ENCODE data around the gene PDE3B.
"Not testable (repeated sequence)": the region's sequence is repeated elsewhere in the genome, so short reads cannot be mapped to it uniquely, and the experiment has no call there.

Gene PDE3B

GRCh38 chr11:14643697-14644225, at the start of gene PDE3B:
PDE3B (plus strand) TSS chr11:14643804; CDS start chr11:14644076, 272 bp downstream.
- no peak for DNase-seq

GRCh38 chr11:14595261-14595660, 48.3 kb upstream of the PDE3B start:
- not testable (repeated sequence) for DNase-seq

- no peak for DNase-seq
These were observed 35.9 kb upstream of the PDE3B start for GRCh38 chr11:14607713-14608112.

- no peak for DNase-seq
These were observed 33.7 kb upstream of the PDE3B start for GRCh38 chr11:14609902-14610301.

- no peak for DNase-seq
These were observed 31.7 kb upstream of the PDE3B start for GRCh38 chr11:14611939-14612338.

- DNase-seq, result no peak
These were observed 30.9 kb upstream of the PDE3B start for GRCh38 chr11:14612694-14613093.

GRCh38 chr11:14614091-14614622, 29.4 kb upstream of the PDE3B start:
- no peak for DNase-seq

- no peak for DNase-seq
These were observed 26.2 kb upstream of the PDE3B start for GRCh38 chr11:14617241-14618027.

GRCh38 chr11:14618060-14618459, 25.5 kb upstream of the PDE3B start:
- no peak for DNase-seq

- no peak for DNase-seq
These were observed 23.7 kb upstream of the PDE3B start for GRCh38 chr11:14619603-14620531.

- DNase-seq, result no peak
These were observed 21.2 kb upstream of the PDE3B start for GRCh38 chr11:14622223-14622954.

GRCh38 chr11:14623036-14623435, 20.6 kb upstream of the PDE3B start:
- DNase-seq, result no peak

GRCh38 chr11:14625586-14626205, 17.9 kb upstream of the PDE3B start:
- no peak for DNase-seq

- DNase-seq, result no peak
These were observed 17.0 kb upstream of the PDE3B start for GRCh38 chr11:14626650-14627049.

- DNase-seq, result not testable (repeated sequence)
These were observed 9.9 kb upstream of the PDE3B start for GRCh38 chr11:14633506-14634224.

GRCh38 chr11:14634813-14635212, 8.8 kb upstream of the PDE3B start:
- no peak for DNase-seq

GRCh38 chr11:14635546-14635945, 8.1 kb upstream of the PDE3B start:
- no peak for DNase-seq

- no peak for DNase-seq
These were observed 7.5 kb upstream of the PDE3B start for GRCh38 chr11:14636119-14636518.

GRCh38 chr11:14637868-14638409, 5.7 kb upstream of the PDE3B start:
- no peak for DNase-seq

- DNase-seq, result no peak
These were observed 5.0 kb upstream of the PDE3B start for GRCh38 chr11:14638561-14638960.

- no peak for DNase-seq
These were observed 1.8 kb upstream of the PDE3B start for GRCh38 chr11:14641801-14642200.
